ENCODE data around the gene OSMR.
"Not testable (repeated sequence)": the region's sequence is repeated elsewhere in the genome, so short reads cannot be mapped to it uniquely, and the experiment has no call there.

Gene OSMR

DNA sequence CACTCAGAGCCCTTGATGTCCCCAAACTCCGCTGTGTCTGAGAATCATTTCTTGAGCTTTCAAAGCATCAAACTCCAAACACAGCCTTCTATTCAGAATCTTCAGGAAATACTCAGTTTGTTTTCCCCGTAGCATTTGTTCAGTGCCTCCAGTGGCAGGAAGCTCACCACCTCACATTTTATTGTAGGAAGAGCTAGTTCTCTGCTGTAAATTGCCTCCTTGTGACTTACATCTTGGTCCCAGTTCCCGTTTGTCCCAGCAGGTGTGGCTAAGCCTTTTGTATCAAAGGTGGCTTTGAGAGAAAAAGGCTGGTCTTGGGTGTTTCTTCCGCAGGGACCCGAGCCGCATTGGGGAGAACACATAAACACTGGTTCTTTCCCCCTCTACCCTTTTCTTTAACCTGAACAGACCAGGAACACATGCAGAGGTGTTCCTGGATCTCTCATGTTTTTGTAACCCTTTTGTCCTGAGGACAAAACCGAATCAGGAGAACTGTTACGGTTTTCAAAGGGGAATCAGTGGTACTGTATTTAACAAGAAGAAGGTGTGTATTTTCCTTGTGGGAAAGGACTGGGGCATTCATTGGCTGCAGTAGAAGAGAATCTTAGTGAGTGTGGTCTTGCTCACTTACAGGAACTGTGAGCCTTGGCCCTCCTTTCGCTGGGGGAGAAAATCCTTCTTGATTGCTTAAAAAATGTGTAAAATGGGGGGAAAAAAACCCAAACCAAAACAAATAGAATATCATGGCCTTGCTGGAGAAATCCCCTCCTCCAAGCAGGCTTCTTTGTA lies 1.9 kb downstream of the OSMR start:
- TF ChIP-seq, protein P1, sequence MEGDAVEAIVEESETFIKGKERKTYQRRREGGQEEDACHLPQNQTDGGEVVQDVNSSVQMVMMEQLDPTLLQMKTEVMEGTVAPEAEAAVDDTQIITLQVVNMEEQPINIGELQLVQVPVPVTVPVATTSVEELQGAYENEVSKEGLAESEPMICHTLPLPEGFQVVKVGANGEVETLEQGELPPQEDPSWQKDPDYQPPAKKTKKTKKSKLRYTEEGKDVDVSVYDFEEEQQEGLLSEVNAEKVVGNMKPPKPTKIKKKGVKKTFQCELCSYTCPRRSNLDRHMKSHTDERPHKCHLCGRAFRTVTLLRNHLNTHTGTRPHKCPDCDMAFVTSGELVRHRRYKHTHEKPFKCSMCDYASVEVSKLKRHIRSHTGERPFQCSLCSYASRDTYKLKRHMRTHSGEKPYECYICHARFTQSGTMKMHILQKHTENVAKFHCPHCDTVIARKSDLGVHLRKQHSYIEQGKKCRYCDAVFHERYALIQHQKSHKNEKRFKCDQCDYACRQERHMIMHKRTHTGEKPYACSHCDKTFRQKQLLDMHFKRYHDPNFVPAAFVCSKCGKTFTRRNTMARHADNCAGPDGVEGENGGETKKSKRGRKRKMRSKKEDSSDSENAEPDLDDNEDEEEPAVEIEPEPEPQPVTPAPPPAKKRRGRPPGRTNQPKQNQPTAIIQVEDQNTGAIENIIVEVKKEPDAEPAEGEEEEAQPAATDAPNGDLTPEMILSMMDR (conservative IDR thresholded peaks at IDR 0.05), result no peak
- no peak for TF ChIP-seq ZFX (IDR thresholded peaks at IDR 0.05)
- no peak overlapping the region for H3K27ac ChIP-seq

DNA sequence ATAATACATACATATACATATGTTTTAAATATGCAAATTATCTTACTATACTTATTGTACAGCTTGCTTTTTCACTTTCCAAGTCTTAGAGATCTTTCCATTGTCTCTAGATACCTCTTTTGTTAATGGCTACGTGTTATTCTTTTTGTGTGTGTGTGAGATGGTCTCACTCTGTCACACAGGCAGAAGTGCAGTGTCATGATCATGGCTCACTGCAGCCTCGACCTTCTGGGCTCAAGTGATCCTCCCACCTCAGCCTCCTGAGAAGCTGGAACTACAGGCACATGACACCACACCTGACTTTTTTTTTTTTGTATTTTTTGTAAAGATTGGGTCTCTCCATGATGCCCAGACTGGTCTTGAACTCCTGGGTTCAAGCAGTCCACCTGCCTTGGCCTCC lies 2.8 kb downstream of the OSMR start:
- no peak overlapping the region for H3K27ac ChIP-seq
- TF ChIP-seq, protein P1 (conservative IDR thresholded peaks at IDR 0.05), result no peak
- TF ChIP-seq ZFX (IDR thresholded peaks at IDR 0.05), result no peak

DNA sequence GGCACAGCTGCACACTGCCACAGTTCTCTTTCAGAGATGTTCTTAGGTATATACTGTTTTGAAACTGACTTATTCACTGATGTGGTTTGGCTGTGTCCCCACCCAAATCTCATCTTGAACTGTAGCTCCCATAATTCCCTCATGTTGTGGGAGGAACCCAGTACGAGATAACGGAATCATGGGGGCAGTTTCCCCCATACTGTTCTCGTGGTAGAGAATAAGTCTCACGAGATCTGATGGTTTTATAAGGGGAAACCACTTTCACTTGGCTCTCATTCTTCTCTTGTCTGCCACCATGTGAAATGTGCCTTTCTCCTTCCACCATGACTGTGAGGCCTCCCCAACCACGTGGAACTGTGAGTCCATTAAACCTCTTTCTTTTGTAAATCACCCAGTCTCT lies 5.8 kb downstream of the OSMR start:
- not testable (repeated sequence) for H3K27ac ChIP-seq

DNA sequence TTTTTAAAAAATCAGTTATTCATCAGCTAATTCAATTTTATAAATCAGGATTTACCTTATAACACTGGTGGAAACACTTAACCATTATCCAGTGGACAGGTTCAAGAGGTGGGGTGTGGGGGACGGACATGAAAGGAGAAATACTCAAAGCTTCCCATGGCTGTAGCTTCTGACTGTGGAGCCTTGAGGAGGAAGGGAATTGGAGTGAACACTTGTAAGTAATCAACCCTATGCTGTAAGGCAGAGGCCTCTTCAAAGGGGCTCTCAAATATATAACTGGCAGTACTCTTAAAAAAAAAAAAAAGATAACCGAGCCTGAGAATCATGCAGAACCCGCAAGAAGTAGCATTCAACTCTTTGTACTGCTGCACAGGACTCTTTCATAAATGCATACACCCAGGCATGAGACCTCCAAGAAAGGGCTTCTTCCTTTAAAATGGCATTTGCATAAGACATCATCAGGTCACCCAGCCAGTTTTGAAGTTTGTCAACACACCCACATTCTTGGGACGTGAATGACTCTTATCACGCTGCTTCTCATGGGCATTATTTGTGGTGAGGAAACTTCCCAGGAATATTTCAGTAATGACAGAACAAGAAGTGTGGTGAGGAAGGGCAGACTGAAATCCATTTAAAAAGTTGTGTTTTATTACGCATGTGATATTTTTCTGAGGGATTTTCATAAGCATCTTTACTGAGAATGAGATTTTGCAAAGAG lies 8.1 kb downstream of the OSMR start:
- no peak overlapping the region for H3K27ac ChIP-seq
- TF ChIP-seq, protein P1 (conservative IDR thresholded peaks at IDR 0.05), result no peak
- no peak for TF ChIP-seq ZFX (IDR thresholded peaks at IDR 0.05)

DNA sequence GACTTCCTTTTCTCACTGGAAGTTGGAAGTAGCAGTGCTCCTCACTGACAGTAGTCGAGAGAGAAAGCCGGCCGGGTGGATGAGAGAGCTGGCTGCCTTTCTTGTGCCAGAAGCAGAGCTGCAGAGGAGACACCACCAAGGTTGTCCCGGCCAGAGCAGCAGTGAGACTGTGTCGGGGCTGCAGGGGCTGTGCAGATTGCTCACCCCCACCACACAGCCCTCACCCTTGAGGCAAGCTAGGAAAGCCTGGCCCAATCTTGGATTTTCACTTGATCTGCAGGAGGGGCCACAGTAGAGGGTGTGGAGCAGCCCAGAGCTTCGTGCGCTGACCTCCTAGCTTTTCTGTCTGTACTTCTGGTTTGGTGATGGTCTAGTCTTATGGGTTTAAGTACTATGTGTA lies 9.1 kb downstream of the OSMR start:
- TF ChIP-seq, protein P1 (conservative IDR thresholded peaks at IDR 0.05), result no peak
- no peak for TF ChIP-seq ZFX (IDR thresholded peaks at IDR 0.05)
- H3K27ac ChIP-seq, result no peak overlapping the region

DNA sequence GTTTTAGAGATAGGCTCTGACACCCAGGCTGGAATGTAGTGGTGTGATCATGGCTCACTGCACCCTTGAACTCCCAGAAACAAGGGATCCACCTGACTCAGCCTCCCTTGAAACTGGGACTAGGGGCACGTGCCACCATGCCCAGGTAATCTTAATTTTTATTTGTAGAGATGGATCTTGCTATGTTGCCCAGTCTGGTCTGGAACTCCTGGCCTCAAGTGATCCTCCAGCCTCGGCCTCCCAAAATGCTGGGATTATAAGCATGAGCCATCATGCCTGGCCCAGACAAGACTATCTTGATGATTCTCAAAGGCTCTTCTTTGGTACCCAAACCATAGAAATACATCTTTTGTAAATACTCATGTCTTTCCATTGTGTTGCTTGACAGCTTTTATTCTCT lies 10.8 kb downstream of the OSMR start:
- TF ChIP-seq, protein P1 (conservative IDR thresholded peaks at IDR 0.05), result no peak
- no peak for TF ChIP-seq ZFX (IDR thresholded peaks at IDR 0.05)
- H3K27ac ChIP-seq, result peak overlapping the region; percentile 12; the same call in 1 of the 2 replicates

DNA sequence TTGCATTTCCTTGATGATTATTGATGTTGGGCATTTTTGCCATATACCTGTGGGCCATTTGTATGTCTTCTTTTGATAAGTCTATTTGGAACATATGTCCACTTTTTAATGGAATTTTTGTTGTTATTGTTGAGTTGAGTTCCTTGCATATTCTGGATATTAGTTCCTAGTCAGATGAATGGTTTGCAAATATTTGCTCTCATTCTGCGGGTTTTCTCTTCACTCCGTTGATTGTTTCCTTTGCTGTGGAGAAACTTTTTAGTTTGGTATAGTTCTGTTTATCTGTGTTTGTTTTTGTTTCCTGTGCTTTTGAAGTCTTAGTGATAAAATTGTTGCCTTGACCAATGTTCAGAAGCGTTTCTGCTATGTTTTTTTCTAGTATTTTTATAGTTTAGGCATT lies 13.0 kb downstream of the OSMR start:
- no peak overlapping the region for H3K27ac ChIP-seq
- TF ChIP-seq, protein P1 (conservative IDR thresholded peaks at IDR 0.05), result no peak
- no peak for TF ChIP-seq ZFX (IDR thresholded peaks at IDR 0.05)

DNA sequence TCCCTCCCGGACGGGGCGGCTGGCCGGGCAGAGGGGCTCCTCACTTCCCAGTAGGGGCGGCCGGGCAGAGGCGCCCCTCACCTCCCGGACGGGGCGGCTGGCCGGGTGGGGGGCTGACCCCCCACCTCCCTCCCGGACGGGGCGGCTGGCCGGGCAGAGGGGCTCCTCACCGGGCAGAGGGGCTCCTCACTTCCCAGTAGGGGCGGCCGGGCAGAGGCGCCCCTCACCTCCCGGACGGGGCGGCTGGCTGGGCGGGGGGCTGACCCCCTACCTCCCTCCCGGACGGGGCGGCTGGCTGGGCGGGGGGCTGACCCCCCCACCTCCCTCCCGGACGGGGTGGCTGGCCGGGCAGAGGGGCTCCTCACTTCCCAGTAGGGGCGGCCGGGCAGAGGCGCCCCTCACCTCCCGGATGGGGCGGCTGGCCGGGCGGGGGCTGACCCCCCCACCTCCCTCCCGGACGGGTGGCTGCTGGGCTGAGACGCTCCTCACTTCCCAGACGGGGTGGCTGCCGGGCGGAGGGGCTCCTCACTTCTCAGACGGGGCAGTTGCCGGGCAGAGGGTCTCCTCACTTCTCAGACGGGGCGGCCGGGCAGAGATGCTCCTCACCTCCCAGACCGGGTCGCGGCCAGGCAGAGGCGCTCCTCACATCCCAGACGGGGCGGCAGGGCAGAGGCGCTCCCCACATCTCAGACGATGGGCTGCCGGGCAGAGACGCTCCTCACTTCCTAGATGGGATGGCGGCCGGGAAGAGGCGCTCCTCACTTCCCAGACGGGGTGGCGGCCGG lies 16.4 kb downstream of the OSMR start:
- H3K27ac ChIP-seq, result not testable (repeated sequence)

All from C4-2B (cell line).